ENCODE data around the gene FOXL3. TPM values are rescaled to one million over a fixed set of nuclear protein-coding genes. Genes with fewer than 3 reads are reported as not detected.

FOXL3 gene
- total and polyA plus RNA-seq, 2 experiments from 2014 or later = not detected

- DNase-seq (ENCODE audit: low spot score) (no peak), ATAC-seq (no peak)
- H3K4me3 ChIP-seq = no peak overlapping the region
- H3K36me3 ChIP-seq (ENCODE audit: insufficient read depth) = no peaks in the 10 kb centered on the region
- Mint-ChIP-seq H3K27me3 (ENCODE audit: insufficient read depth, low read depth, poor library complexity) (peaks cover 9% of the 10 kb centered on the region), H3K27ac (no peak overlapping the region), H3K4me1 (no peaks in the 10 kb centered on the region), H3K4me3 (no peak overlapping the region), H3K9me3 (peaks cover 22% of the 10 kb centered on the region), H3K36me3 (ENCODE audit: low read depth) (peaks cover 4% of the 10 kb centered on the region; the same call in 2 of the 3 replicates)
- H3K79me2 ChIP-seq (replicated peaks; ENCODE audit: insufficient read depth) = no peaks in the 10 kb centered on the region
- H3K27me3 ChIP-seq (ENCODE audit: insufficient read depth) = peaks cover 23% of the 10 kb centered on the region
- 0 out of 2 replicates have a peak, but pooled peaks cover 6% of the 10 kb centered on the region for H3F3A ChIP-seq (replicated peaks; ENCODE audit: low read depth)
- no peaks in the 10 kb centered on the region for H4K20me1 ChIP-seq (replicated peaks; ENCODE audit: insufficient read depth)
- H3K4me1 ChIP-seq (ENCODE audit: insufficient read depth) = no peaks in the 10 kb centered on the region
- TF ChIP-seq ZNF331 (CRISPR knock-in tag; IDR thresholded peaks at IDR 0.05; ENCODE audit: low read depth) = no peak
- no peak for TF ChIP-seq NANOG (IDR thresholded peaks at IDR 0.05; ENCODE audit: borderline replicate concordance)
- TF ChIP-seq, protein P1, sequence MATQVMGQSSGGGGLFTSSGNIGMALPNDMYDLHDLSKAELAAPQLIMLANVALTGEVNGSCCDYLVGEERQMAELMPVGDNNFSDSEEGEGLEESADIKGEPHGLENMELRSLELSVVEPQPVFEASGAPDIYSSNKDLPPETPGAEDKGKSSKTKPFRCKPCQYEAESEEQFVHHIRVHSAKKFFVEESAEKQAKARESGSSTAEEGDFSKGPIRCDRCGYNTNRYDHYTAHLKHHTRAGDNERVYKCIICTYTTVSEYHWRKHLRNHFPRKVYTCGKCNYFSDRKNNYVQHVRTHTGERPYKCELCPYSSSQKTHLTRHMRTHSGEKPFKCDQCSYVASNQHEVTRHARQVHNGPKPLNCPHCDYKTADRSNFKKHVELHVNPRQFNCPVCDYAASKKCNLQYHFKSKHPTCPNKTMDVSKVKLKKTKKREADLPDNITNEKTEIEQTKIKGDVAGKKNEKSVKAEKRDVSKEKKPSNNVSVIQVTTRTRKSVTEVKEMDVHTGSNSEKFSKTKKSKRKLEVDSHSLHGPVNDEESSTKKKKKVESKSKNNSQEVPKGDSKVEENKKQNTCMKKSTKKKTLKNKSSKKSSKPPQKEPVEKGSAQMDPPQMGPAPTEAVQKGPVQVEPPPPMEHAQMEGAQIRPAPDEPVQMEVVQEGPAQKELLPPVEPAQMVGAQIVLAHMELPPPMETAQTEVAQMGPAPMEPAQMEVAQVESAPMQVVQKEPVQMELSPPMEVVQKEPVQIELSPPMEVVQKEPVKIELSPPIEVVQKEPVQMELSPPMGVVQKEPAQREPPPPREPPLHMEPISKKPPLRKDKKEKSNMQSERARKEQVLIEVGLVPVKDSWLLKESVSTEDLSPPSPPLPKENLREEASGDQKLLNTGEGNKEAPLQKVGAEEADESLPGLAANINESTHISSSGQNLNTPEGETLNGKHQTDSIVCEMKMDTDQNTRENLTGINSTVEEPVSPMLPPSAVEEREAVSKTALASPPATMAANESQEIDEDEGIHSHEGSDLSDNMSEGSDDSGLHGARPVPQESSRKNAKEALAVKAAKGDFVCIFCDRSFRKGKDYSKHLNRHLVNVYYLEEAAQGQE (IDR thresholded peaks at IDR 0.05; ENCODE audit: unreplicated experiment) = no peak
- no peak for TF ChIP-seq EZH2 (IDR thresholded peaks at IDR 0.05; ENCODE audit: low read depth, unreplicated experiment)
- no peak for TF ChIP-seq ZNF114 (CRISPR knock-in tag; IDR thresholded peaks at IDR 0.05)
- no peak for TF ChIP-seq ETS1 (IDR thresholded peaks at IDR 0.05)
- no peak for TF ChIP-seq STAT1 (IDR thresholded peaks at IDR 0.05; ENCODE audit: unreplicated experiment)
- TF ChIP-seq EZH2phosphoT487 (IDR thresholded peaks at IDR 0.05; ENCODE audit: unreplicated experiment) = no peak
- TF ChIP-seq CTCF (conservative IDR thresholded peaks at IDR 0.05; ENCODE audit: low read depth in 2 of 2) = no peak
- TF ChIP-seq JUNB (IDR thresholded peaks at IDR 0.05; ENCODE audit: unreplicated experiment) = no peak
- no peak for TF ChIP-seq POLR2AphosphoS5 (IDR thresholded peaks at IDR 0.05; ENCODE audit: low read depth)
- TF ChIP-seq CREB1 (CRISPR knock-in tag; IDR thresholded peaks at IDR 0.05; ENCODE audit: low read depth) = no peak
- no peak for TF ChIP-seq ZNF462 (CRISPR knock-in tag; IDR thresholded peaks at IDR 0.05)
- H3K9me2 ChIP-seq (ENCODE audit: insufficient read depth) = no peaks in the 10 kb centered on the region
- H3K4me2 ChIP-seq = no peak overlapping the region
- no peak overlapping the region for H3K27ac ChIP-seq (ENCODE audit: low read depth)
- no peak overlapping the region for H2AFZ ChIP-seq
Measured at GRCh38 chr7:296373-296945, 6.5 kb downstream of the FOXL3 start.

Measured in GM23338 (cell line).